Measurements from ENCODE around the gene CRYBG1. TPM values are rescaled to one million over a fixed set of nuclear protein-coding genes. Genes with fewer than 3 reads are reported as not detected.

CRYBG1 gene
- total RNA-seq, 1 donor from 2014 or later = 33.6 TPM

DNA sequence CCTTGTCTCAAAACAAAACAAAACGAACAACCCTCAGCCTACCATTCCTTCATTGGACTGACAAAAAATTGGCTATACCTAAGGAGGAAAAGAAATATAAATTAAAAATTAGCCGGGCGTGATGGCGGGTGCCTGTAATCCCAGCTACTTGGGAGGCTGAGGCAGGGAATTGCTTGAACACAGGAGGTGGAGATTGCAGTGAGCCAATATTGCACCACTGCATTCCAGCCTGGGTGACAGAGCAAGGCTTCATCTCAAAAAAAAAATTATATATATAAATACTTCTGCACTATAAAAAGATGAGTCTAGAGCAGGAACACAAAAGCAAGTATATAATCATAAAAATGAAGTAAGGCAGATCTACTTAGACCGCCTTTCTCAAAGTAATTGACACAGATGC lies 109.8 kb downstream of the CRYBG1 start:
- no peak for DNase-seq
- CTCF ChIA-PET = no interaction called here
- POLR2A ChIA-PET = no interaction called here
- ATAC-seq (ENCODE audit: low read depth) = no peak
- H3K4me3 Mint-ChIP-seq = no peak overlapping the region
- TF ChIP-seq, protein P1, sequence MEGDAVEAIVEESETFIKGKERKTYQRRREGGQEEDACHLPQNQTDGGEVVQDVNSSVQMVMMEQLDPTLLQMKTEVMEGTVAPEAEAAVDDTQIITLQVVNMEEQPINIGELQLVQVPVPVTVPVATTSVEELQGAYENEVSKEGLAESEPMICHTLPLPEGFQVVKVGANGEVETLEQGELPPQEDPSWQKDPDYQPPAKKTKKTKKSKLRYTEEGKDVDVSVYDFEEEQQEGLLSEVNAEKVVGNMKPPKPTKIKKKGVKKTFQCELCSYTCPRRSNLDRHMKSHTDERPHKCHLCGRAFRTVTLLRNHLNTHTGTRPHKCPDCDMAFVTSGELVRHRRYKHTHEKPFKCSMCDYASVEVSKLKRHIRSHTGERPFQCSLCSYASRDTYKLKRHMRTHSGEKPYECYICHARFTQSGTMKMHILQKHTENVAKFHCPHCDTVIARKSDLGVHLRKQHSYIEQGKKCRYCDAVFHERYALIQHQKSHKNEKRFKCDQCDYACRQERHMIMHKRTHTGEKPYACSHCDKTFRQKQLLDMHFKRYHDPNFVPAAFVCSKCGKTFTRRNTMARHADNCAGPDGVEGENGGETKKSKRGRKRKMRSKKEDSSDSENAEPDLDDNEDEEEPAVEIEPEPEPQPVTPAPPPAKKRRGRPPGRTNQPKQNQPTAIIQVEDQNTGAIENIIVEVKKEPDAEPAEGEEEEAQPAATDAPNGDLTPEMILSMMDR (IDR thresholded peaks at IDR 0.05) = no peak
- intact Hi-C loops (cut with micrococcal nuclease) = no loop called here
- no peaks in the 10 kb centered on the region for H3K4me1 Mint-ChIP-seq
- peaks cover 1% of the 10 kb centered on the region for H3K27me3 Mint-ChIP-seq
- H3K27ac Mint-ChIP-seq = no peak overlapping the region
- H3K9me3 Mint-ChIP-seq = no peaks in the 10 kb centered on the region
- no peaks in the 10 kb centered on the region for H3K36me3 Mint-ChIP-seq (ENCODE audit: low read depth)

DNA sequence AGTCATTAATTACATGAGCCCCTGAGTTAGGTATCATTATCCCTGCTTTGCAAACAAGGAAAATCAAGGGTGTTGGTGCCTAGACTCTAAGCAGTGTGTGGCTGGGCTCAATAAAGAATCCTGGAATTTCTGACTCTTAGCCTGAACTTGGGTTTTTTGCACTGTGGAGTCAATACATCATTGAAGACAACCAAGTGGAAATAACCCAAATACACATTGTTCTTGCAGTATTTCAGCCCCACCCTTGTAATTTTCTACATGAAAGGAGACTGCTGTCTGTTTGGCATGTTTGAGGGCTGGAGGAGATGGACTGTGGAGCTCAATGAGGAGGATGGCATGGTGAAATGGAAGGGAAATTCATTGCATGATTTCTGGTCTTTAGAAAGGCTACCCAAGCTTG lies 110.3 kb downstream of the CRYBG1 start:
- Mint-ChIP-seq H3K27me3 (peaks cover 1% of the 10 kb centered on the region), H3K9me3 (no peaks in the 10 kb centered on the region), H3K36me3 (ENCODE audit: low read depth) (no peaks in the 10 kb centered on the region), H3K4me3 (no peak overlapping the region), H3K4me1 (no peaks in the 10 kb centered on the region), H3K27ac (no peak overlapping the region)
- ATAC-seq (ENCODE audit: low read depth) (no peak), DNase-seq (no peak)
- intact Hi-C loops (cut with micrococcal nuclease) = no loop called here
- TF ChIP-seq, protein P1 (IDR thresholded peaks at IDR 0.05) = no peak
- CTCF ChIA-PET = no interaction called here
- POLR2A ChIA-PET = no interaction called here

DNA sequence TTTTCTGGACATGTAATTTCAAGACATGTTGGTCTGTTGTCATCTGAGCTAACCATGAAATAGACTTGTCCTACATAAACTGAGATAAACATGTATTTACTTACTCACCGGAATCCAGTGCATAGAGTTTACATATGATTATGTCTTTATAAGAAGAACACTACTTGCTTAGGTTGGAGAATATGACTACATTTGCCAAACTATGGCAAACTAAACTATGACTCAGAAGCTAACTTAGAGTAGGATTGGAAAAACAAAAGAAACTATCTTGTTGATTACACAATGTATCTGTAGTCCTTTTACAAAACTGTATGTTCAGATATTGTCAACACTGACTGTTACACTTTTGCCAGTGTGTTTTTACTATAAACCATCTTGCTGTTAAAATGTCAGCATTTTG lies 113.3 kb downstream of the CRYBG1 start:
- ChIA-PET POLR2A (no interaction called here), CTCF (interaction anchor here (1.1 kb wide), 1 partner anchor 37 kb away, joined by 3 read pairs; no protein-coding TSS in a partner anchor)
- Mint-ChIP-seq H3K9me3 (no peaks in the 10 kb centered on the region), H3K4me3 (no peak overlapping the region), H3K27me3 (peaks cover 1% of the 10 kb centered on the region), H3K27ac (no peak overlapping the region), H3K4me1 (peaks cover 8% of the 10 kb centered on the region), H3K36me3 (ENCODE audit: low read depth) (no peaks in the 10 kb centered on the region)
- DNase-seq (no peak), ATAC-seq (ENCODE audit: low read depth) (no peak)
- intact Hi-C loops (cut with micrococcal nuclease) = no loop called here
- TF ChIP-seq, protein P1 (IDR thresholded peaks at IDR 0.05) = no peak

DNA sequence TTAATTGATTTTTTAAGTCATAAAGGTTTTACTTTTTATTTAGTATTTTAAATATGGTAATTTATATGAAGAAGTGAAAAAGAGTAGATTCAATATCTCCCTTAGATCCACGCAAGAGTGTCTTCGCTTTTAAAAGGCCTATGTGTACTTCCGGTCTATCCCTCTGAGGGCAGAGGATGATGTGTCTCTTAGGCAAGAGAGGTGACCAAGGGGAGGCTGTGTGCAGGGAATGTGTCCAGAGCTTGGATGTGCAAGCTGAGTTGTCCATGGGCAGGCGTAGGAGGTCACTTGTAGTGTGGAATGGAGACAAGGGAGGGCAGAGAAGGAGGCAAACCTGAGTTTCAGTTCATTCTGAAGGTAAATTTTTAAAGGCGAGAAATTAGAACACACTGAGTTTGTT lies 113.9 kb downstream of the CRYBG1 start:
- intact Hi-C loops (cut with micrococcal nuclease) = no loop called here
- TF ChIP-seq, protein P1 (IDR thresholded peaks at IDR 0.05) = no peak
- no peak for DNase-seq
- Mint-ChIP-seq H3K27ac (no peak overlapping the region), H3K27me3 (peaks cover 1% of the 10 kb centered on the region), H3K9me3 (no peaks in the 10 kb centered on the region), H3K4me1 (peaks cover 8% of the 10 kb centered on the region), H3K4me3 (no peak overlapping the region), H3K36me3 (ENCODE audit: low read depth) (no peaks in the 10 kb centered on the region)
- ATAC-seq (ENCODE audit: low read depth) = no peak
- ChIA-PET CTCF (interaction anchor here (1.1 kb wide), 1 partner anchor 36 kb away, joined by 3 read pairs; no protein-coding TSS in a partner anchor), POLR2A (interaction anchor here (0.6 kb wide), 1 partner anchor 152 kb away, joined by 4 read pairs; no protein-coding TSS in a partner anchor)

DNA sequence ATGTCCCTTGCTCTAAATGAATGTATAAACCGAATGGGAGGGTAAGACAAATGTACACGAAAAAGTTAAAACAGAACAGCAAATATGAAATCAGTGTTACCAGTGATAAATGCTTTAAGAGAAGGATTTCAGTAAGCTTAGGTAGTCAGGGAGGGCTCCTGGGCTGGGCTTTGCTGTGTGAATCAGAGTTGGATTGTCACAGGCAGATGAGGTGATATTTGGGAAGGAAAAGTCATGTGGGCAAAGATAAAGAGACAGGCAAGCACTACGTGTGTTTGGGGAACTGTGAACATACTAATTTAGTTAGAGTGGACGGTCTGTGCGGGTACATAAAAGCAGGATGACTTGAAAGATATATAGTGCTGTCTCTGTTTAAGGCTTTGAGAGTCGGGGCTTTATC lies 114.8 kb downstream of the CRYBG1 start:
- H3K27ac Mint-ChIP-seq = no peak overlapping the region
- ChIA-PET POLR2A (interaction anchor here (0.6 kb wide), 1 partner anchor 151 kb away, joined by 4 read pairs; no protein-coding TSS in a partner anchor), CTCF (no interaction called here)
- ATAC-seq (ENCODE audit: low read depth) = no peak
- no peaks in the 10 kb centered on the region for H3K36me3 Mint-ChIP-seq (ENCODE audit: low read depth)
- H3K4me1 Mint-ChIP-seq = peaks cover 8% of the 10 kb centered on the region
- H3K9me3 Mint-ChIP-seq = no peaks in the 10 kb centered on the region
- TF ChIP-seq, protein P1 (IDR thresholded peaks at IDR 0.05) = no peak
- no peak for DNase-seq
- H3K27me3 Mint-ChIP-seq = no peaks in the 10 kb centered on the region
- no peak overlapping the region for H3K4me3 Mint-ChIP-seq
- intact Hi-C loops (cut with micrococcal nuclease) = no loop called here
